Neural cell (in vitro differentiated cells): Measurements from ENCODE around the gene STAB1.

ENCODE experiments used
- EP300 ChIP-seq: fragments of 450-650 bp; conservative IDR thresholded peaks from 2 replicates; pipeline ENCODE4 v1.6.1; 2014; ENCODE audit warnings: antibody characterized with exemption, mild to moderate bottlenecking, moderate library complexity; ENCODE audit not compliant: poor library complexity, severe bottlenecking
- EZH2 ChIP-seq: fragments of 200-600, 300-800 bp; shearing (Covaris generic), sonication (generic); IDR thresholded peaks from 2 replicates; pipeline ENCODE4 v1.6.1; 2014; ENCODE audit warnings: antibody characterized with exemption, low read length, borderline replicate concordance, mild to moderate bottlenecking; ENCODE audit not compliant: insufficient read depth, poor library complexity, severe bottlenecking
- POLR2AphosphoS5 ChIP-seq: IDR thresholded peaks from 2 replicates; pipeline ENCODE4 v1.6.1; 2012
- RAD21 ChIP-seq: fragments of 450-650 bp; conservative IDR thresholded peaks from 2 replicates; pipeline ENCODE4 v1.6.1; 2014; ENCODE audit warnings: antibody characterized with exemption, mild to moderate bottlenecking, moderate library complexity
- REST ChIP-seq: IDR thresholded peaks from 2 replicates; pipeline ENCODE4 v1.6.1; 2012; ENCODE audit warnings: borderline replicate concordance
- TAF1 ChIP-seq: IDR thresholded peaks from 2 replicates; pipeline ENCODE4 v1.6.1; 2012; ENCODE audit warnings: low read depth
- TF ChIP-seq, protein P1 (sequence below): fragments of 450-650 bp; IDR thresholded peaks from 2 replicates; pipeline ENCODE4 v1.5.1; 2014; ENCODE audit warnings: antibody characterized with exemption, mild to moderate bottlenecking, moderate library complexity; ENCODE audit not compliant: poor library complexity, severe bottlenecking

DNA sequence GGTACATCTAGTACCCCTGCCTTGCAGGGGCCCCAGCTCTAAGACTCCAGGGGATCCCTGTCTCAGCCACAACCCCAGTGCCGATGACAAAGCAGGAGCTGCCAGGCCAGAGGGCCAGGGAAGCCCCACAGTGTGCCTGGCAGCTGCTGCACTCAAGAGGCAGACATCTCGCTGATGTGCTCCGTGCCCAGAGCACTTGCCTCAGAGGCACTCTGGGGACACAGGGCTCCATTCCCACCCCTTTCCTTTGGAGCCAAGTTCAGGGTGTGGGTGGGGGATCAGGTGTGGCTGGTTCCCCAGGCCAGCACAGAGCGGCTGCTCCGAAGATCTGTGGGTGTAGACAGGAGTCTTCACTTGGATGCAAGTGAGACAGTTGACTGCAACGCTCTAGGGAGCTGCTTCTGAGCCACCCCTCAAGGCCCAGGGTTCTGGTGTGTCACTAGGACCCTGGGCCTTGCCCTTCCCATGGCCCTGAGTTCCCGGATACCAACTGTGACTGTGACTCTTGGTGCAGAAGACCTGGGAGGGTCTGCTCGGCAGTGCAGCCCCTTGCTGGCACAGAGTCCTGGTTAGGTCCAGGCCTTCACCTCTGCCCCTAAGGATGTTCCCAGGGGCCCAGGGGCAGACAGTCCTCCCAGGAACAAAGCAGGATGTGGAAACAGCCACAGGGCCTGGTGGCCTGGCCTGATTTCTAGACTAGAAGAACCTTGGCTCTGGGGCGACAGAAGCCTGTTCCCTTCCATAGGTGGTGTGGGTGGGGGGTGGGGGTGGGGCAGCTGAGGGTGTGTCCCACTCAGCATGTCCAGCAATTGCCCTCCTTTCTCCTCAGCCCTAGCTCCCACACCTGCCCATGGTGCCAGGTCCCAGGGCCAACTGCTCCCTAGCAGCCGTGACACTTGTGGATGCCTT is 36.0 kb downstream of the STAB1 start:
- TF ChIP-seq REST (no peak), TAF1 (no peak), EZH2 (no peak), POLR2AphosphoS5 (no peak), EP300 (no peak), RAD21 (no peak)
- TF ChIP-seq, protein P1, sequence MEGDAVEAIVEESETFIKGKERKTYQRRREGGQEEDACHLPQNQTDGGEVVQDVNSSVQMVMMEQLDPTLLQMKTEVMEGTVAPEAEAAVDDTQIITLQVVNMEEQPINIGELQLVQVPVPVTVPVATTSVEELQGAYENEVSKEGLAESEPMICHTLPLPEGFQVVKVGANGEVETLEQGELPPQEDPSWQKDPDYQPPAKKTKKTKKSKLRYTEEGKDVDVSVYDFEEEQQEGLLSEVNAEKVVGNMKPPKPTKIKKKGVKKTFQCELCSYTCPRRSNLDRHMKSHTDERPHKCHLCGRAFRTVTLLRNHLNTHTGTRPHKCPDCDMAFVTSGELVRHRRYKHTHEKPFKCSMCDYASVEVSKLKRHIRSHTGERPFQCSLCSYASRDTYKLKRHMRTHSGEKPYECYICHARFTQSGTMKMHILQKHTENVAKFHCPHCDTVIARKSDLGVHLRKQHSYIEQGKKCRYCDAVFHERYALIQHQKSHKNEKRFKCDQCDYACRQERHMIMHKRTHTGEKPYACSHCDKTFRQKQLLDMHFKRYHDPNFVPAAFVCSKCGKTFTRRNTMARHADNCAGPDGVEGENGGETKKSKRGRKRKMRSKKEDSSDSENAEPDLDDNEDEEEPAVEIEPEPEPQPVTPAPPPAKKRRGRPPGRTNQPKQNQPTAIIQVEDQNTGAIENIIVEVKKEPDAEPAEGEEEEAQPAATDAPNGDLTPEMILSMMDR, result no peak
